PFSK-1 (cell line): ENCODE data around the gene MAN2A2.

ENCODE experiments used
- FOXP2 ChIP-seq: optimal IDR thresholded peaks from 2 replicates; pipeline ENCODE3; 2011; ENCODE audit warnings: borderline replicate concordance, control low read depth, inconsistent platforms; ENCODE audit not compliant: insufficient read depth; ENCODE audit errors: extremely low read length, extremely low read depth
- POLR2AphosphoS5 ChIP-seq: IDR thresholded peaks from 2 replicates; pipeline ENCODE4 v1.6.1; 2012; ENCODE audit warnings: low read depth, mild to moderate bottlenecking, control low read depth, low read length, moderate library complexity
- SIN3A ChIP-seq: IDR thresholded peaks from 2 replicates; pipeline ENCODE4 v1.6.1; 2012; ENCODE audit warnings: mild to moderate bottlenecking, low read length, moderate library complexity, borderline replicate concordance; ENCODE audit not compliant: insufficient read depth
- TAF1 ChIP-seq: IDR thresholded peaks from 2 replicates; pipeline ENCODE4 v1.6.1; 2012; ENCODE audit warnings: low read length, control low read depth, borderline replicate concordance; ENCODE audit not compliant: insufficient read depth
- TF ChIP-seq, protein P1 (sequence below), 2 experiments: IDR thresholded peaks; 2 replicates each; pipeline versions ENCODE4 v1.6.1 to v1.8.0; 2011 to 2012; ENCODE audit warnings: low read depth in 2 of 2, low read length in 2 of 2, control low read depth in 1 of 2, inconsistent platforms in 1 of 2, mild to moderate bottlenecking in 1 of 2, moderate library complexity in 1 of 2; ENCODE audit not compliant: insufficient read depth in 1 of 2

MAN2A2 gene

DNA sequence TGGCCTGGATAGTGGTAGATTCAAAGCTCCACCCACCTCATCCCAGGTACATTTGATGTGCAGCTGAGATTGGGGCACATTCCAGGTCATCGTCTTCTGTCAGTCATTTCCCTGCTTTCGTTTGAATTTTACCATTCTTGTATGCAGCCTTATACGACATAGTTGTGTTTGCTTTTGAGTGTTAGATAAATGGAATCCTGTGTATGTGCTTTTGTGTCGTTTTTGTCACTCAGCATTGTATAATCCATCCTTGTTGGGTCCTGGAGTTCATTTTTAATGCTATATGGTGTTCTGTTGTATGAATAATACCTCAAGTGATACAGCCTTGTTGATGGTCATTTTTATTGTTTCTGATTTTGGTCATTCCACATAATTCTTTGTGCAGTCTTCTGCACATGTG is 58.9 kb downstream of the MAN2A2 start:
- TF ChIP-seq POLR2AphosphoS5 = 0 out of 2 replicates have a peak, but pooled peaks have one; percentile 47
- no peak for TF ChIP-seq TAF1

DNA sequence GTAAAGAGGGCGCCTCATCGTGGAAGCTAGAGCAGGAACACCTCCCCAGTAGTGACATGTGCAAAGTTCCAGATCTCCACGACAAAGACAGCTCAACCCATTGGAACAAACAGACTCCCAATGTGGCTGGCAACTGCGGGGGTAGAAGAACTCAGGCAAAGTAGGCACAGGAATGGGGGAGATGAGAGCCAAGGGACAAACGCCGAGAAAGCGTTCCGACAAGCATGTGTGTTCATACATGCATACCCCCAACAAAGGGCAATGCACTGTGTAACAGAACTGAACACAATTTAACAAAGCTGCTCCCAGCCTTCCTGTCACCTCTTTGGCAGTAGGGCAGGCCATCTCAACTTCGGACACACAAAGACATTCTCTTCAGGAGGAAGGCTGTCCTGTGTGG is 63.2 kb downstream of the MAN2A2 start:
- TF ChIP-seq TAF1 (no peak), FOXP2 (no peak), SIN3A (no peak), POLR2AphosphoS5 (no peak)
- TF ChIP-seq, protein P1, sequence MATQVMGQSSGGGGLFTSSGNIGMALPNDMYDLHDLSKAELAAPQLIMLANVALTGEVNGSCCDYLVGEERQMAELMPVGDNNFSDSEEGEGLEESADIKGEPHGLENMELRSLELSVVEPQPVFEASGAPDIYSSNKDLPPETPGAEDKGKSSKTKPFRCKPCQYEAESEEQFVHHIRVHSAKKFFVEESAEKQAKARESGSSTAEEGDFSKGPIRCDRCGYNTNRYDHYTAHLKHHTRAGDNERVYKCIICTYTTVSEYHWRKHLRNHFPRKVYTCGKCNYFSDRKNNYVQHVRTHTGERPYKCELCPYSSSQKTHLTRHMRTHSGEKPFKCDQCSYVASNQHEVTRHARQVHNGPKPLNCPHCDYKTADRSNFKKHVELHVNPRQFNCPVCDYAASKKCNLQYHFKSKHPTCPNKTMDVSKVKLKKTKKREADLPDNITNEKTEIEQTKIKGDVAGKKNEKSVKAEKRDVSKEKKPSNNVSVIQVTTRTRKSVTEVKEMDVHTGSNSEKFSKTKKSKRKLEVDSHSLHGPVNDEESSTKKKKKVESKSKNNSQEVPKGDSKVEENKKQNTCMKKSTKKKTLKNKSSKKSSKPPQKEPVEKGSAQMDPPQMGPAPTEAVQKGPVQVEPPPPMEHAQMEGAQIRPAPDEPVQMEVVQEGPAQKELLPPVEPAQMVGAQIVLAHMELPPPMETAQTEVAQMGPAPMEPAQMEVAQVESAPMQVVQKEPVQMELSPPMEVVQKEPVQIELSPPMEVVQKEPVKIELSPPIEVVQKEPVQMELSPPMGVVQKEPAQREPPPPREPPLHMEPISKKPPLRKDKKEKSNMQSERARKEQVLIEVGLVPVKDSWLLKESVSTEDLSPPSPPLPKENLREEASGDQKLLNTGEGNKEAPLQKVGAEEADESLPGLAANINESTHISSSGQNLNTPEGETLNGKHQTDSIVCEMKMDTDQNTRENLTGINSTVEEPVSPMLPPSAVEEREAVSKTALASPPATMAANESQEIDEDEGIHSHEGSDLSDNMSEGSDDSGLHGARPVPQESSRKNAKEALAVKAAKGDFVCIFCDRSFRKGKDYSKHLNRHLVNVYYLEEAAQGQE (IDR thresholded peaks at IDR 0.05; ENCODE audit: insufficient read depth in 1 of 2, low read depth in 2 of 2, low read length in 2 of 2) = no peak

DNA sequence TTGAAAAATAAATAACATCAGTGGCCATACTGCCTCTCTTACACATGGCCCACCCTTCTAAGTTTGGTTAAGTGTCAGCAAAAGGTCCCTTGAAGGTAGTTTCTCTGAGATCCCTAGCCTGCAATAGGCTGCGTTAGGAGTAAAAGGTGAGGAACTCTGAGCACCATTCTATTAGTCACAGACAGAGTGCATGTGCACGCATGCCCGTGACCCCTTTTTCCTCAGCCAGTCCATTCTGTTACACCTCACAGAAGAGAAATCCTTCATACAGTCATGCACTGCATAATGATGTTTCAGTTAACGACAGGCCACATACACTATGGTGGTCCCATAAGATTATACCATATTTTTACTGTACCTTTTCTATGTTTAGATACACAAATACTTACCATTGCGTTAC is 64.1 kb downstream of the MAN2A2 start:
- TF ChIP-seq, protein P1 (IDR thresholded peaks at IDR 0.05; ENCODE audit: insufficient read depth in 1 of 2, low read depth in 2 of 2, low read length in 2 of 2) = no peak
- TF ChIP-seq SIN3A (no peak), POLR2AphosphoS5 (no peak), TAF1 (no peak), FOXP2 (no peak)

DNA sequence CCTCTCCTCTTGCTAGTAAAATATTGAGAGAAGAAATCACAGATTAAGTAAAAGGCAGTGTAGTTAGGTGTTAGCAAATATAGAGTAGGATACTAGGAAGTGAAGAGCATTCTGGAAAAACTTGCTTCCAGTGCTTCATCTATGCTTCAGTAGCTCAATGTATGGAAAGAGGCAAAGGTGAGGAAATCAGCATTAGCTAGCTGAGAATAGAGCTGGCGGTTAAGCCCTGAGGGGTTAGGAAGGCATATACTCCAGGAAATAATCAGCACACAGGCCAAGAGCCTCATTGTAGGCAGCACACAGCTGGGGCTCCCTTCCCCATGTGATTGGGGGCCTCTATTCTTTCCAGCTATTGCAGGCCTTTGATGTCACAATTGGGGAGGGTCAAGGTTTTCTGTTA is 65.3 kb downstream of the MAN2A2 start:
- TF ChIP-seq TAF1 = no peak
- TF ChIP-seq SIN3A = no peak
- no peak for TF ChIP-seq POLR2AphosphoS5
- TF ChIP-seq FOXP2 = no peak
- TF ChIP-seq, protein P1 (IDR thresholded peaks at IDR 0.05; ENCODE audit: insufficient read depth in 1 of 2, low read depth in 2 of 2, low read length in 2 of 2) = no peak

DNA sequence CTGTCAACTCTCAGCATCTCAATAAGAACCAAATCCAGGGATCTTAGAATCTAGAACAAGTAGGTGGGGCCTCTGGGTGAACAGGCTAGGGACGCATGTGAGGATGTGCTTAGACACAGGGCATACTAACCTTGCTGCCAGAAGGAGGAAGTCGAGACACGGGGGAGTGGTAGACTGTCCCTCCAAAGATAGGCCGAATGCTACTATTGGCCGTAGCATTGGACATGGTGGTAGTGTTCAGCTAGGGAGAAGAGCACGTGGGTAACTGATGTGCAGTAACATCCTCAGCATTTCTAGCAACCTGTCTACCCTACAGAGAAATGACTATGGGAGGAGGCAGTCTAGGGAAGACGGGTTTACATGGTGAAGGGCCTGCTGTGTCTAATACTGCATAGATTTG is 67.2 kb downstream of the MAN2A2 start:
- TF ChIP-seq, protein P1 (IDR thresholded peaks at IDR 0.05; ENCODE audit: insufficient read depth in 1 of 2, low read depth in 2 of 2, low read length in 2 of 2) = no peak
- TF ChIP-seq FOXP2 = no peak

DNA sequence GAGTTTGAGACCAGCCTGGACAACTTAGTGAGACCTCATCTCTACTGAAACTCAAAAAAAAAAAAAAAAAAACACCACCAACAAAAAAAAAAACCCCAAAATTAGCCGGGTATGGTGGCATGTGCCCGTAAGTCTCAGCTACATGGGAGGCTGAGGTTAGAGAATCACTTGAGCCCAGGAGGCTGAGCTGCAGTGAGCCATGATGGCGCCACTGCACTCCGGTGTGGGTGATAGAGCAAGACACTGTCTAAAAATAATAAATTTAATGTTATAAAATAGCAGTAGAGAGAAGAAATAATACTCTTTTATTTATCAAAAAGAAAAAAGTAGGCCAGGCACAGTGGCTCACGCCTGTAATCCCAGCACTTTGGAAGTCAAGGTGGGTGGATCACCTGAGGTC is 69.0 kb downstream of the MAN2A2 start:
- TF ChIP-seq, protein P1 (IDR thresholded peaks at IDR 0.05; ENCODE audit: insufficient read depth in 1 of 2, low read depth in 2 of 2, low read length in 2 of 2) = no peak
- TF ChIP-seq FOXP2 = no peak
- no peak for TF ChIP-seq SIN3A
- TF ChIP-seq TAF1 = no peak
- no peak for TF ChIP-seq POLR2AphosphoS5
